Measurements from ENCODE around the gene ZNF532.

GRCh38 chr18:58856881-58857280 is 7.8 kb upstream of the ZNF532 start:
- TF ChIP-seq POLR2A (IDR thresholded peaks at IDR 0.05) = no peak
- no peak for TF ChIP-seq CTCF (IDR thresholded peaks at IDR 0.05 in 4 of 5, conservative IDR thresholded peaks at IDR 0.05 in 1 of 5)

Data from gastrocnemius medialis (tissue), 4 donors.